Measurements from ENCODE around the gene DUSP22. TPM values are rescaled to one million over a fixed set of nuclear protein-coding genes. Genes with fewer than 3 reads are reported as not detected.

DUSP22 gene
- total RNA-seq, 2 donors from 2014 or later = 33.5 to 35.4 TPM

DNA sequence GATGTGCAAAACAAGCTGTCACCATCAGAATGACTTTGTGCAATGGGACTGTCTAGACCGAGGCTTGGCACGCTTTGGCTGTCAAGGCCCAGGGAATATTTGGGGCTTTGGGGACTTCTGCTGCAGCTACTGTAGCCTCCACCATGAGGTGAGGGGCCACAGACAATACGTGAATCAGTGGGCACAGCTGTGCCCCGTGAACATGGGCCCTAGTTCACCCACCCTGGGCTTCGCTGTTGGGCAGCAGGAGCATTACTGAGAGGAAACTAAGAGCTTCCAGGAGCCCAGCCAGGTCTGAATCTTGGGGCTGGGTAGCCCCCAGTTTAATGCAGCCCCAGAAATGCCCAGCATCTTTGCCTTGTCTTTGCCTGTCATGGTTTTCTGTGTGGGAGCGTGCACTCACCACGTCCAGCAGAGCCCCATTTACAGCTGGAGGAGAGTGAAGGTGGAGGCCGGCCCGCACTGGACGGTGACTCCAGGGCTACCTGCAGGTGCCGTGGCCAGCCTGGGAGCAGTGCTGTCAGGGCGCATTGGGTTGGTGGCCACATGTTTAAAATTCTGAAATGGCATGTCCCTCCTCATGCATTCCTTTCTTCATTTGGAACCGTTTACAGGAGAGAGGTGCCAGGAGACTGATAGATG lies 34.7 kb downstream of the DUSP22 start:
- Histone ChIP-seq H3K27me3 (ENCODE audit: control insufficient read depth, insufficient read depth, low read length, poor library complexity, severe bottlenecking) (no peaks in the 10 kb centered on the region), H3K4me1 (ENCODE audit: control insufficient read depth, insufficient read depth, low read length) (no peaks in the 10 kb centered on the region), H3K4me3 (ENCODE audit: low read length) (no peak overlapping the region), H3K9ac (ENCODE audit: extremely low read depth, low read length, poor library complexity, severe bottlenecking) (no peak overlapping the region), H3K27ac (ENCODE audit: low read depth, low read length) (no peak overlapping the region), H3K9me3 (ENCODE audit: control insufficient read depth, low read length) (no peaks in the 10 kb centered on the region), H3K36me3 (ENCODE audit: control insufficient read depth, insufficient read depth, low read length) (peaks cover 6% of the 10 kb centered on the region)
- H3K27me3 Mint-ChIP-seq (ENCODE audit: insufficient read depth) = no peaks in the 10 kb centered on the region
- DNase-seq = no peak
- H3K9me3 Mint-ChIP-seq = peaks cover 24% of the 10 kb centered on the region
- 87 to 89% methylated on average over 12 to 13 of the region's 13 CpGs for WGBS, 2 experiments (ENCODE audit: insufficient coverage in 1 of 2, insufficient read length in 1 of 2)
- no peak overlapping the region for H3K4me3 Mint-ChIP-seq
- H3K36me3 Mint-ChIP-seq (ENCODE audit: low read depth) = peaks cover 9% of the 10 kb centered on the region
- no peaks in the 10 kb centered on the region for H3K4me1 Mint-ChIP-seq
- H3K27ac Mint-ChIP-seq = no peak overlapping the region
- TF ChIP-seq, protein P1, sequence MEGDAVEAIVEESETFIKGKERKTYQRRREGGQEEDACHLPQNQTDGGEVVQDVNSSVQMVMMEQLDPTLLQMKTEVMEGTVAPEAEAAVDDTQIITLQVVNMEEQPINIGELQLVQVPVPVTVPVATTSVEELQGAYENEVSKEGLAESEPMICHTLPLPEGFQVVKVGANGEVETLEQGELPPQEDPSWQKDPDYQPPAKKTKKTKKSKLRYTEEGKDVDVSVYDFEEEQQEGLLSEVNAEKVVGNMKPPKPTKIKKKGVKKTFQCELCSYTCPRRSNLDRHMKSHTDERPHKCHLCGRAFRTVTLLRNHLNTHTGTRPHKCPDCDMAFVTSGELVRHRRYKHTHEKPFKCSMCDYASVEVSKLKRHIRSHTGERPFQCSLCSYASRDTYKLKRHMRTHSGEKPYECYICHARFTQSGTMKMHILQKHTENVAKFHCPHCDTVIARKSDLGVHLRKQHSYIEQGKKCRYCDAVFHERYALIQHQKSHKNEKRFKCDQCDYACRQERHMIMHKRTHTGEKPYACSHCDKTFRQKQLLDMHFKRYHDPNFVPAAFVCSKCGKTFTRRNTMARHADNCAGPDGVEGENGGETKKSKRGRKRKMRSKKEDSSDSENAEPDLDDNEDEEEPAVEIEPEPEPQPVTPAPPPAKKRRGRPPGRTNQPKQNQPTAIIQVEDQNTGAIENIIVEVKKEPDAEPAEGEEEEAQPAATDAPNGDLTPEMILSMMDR (conservative IDR thresholded peaks at IDR 0.05) = no peak

DNA sequence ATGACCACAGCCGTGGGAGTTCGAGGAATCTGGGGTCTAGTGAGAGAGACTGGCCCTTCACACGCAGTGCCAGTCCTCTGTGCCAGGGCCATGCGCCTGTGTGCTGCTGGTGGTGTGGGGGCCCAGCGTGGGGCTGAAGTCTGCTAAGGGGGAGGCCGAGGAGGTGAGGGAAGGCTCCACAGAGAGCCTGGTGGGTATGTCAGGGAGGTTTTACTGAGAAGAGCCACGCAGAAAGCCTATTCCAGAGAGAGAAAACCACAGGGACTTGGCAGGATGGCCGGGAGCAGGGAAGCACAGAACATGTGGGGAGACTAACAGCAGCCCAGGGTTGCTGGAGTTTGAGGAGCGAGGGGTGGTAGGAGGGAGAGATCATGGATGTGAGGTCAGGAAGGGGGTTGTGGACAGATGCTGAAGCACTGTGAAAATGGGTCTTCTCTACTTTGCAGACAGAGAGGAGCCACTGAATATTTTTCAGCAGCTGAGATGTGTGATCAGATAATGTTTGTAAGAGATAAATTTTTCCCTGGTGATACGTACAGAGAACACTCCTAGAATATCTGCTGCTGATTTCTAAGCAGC lies 35.3 kb downstream of the DUSP22 start:
- Histone ChIP-seq H3K4me1 (ENCODE audit: control insufficient read depth, insufficient read depth, low read length) (no peaks in the 10 kb centered on the region), H3K27ac (ENCODE audit: low read depth, low read length) (no peak overlapping the region), H3K27me3 (ENCODE audit: control insufficient read depth, insufficient read depth, low read length, poor library complexity, severe bottlenecking) (no peaks in the 10 kb centered on the region), H3K9me3 (ENCODE audit: control insufficient read depth, low read length) (no peaks in the 10 kb centered on the region), H3K4me3 (ENCODE audit: low read length) (no peak overlapping the region), H3K9ac (ENCODE audit: extremely low read depth, low read length, poor library complexity, severe bottlenecking) (no peak overlapping the region), H3K36me3 (ENCODE audit: control insufficient read depth, insufficient read depth, low read length) (peaks cover 6% of the 10 kb centered on the region)
- no peak overlapping the region for H3K4me3 Mint-ChIP-seq
- 75 to 80% methylated on average over 8 to 10 of the region's 10 CpGs for WGBS, 2 experiments (ENCODE audit: insufficient coverage in 1 of 2, insufficient read length in 1 of 2)
- H3K36me3 Mint-ChIP-seq (ENCODE audit: low read depth) = peaks cover 9% of the 10 kb centered on the region
- H3K9me3 Mint-ChIP-seq = peaks cover 24% of the 10 kb centered on the region
- no peak overlapping the region for H3K27ac Mint-ChIP-seq
- H3K4me1 Mint-ChIP-seq = no peaks in the 10 kb centered on the region
- no peak for DNase-seq
- H3K27me3 Mint-ChIP-seq (ENCODE audit: insufficient read depth) = no peaks in the 10 kb centered on the region
- TF ChIP-seq, protein P1 (conservative IDR thresholded peaks at IDR 0.05) = no peak

DNA sequence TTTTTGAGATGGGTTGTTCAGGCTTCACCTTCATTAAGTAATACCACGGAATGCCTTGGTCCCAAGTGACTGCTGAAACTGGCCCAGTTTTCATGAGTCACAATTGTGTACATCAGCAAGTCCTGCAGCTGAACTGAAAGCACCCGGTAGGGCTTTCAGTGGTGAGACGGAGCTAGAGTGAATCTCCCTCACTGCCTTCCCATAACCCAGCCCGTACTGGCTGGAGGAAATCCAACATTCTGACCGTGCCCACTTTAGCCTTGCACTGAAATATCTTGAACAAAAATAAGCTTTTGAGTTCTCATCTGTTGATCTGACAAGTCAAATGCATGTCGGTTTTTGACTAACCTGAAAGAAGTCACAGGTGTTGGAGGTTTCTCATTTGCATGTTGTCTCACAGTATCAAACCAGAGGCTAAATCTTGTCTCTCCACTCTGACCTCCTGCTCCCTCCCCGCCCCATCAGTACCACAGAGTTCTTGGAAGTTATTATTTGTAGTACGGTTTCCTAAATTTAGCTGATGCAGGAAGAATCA lies 35.9 kb downstream of the DUSP22 start:
- Mint-ChIP-seq H3K4me3 (no peak overlapping the region), H3K27ac (no peak overlapping the region), H3K4me1 (no peaks in the 10 kb centered on the region), H3K27me3 (ENCODE audit: insufficient read depth) (no peaks in the 10 kb centered on the region), H3K36me3 (ENCODE audit: low read depth) (peaks cover 9% of the 10 kb centered on the region), H3K9me3 (peaks cover 24% of the 10 kb centered on the region)
- Histone ChIP-seq H3K27ac (ENCODE audit: low read depth, low read length) (no peak overlapping the region), H3K4me1 (ENCODE audit: control insufficient read depth, insufficient read depth, low read length) (no peaks in the 10 kb centered on the region), H3K27me3 (ENCODE audit: control insufficient read depth, insufficient read depth, low read length, poor library complexity, severe bottlenecking) (no peaks in the 10 kb centered on the region), H3K9me3 (ENCODE audit: control insufficient read depth, low read length) (no peaks in the 10 kb centered on the region), H3K4me3 (ENCODE audit: low read length) (no peak overlapping the region), H3K9ac (ENCODE audit: extremely low read depth, low read length, poor library complexity, severe bottlenecking) (no peak overlapping the region), H3K36me3 (ENCODE audit: control insufficient read depth, insufficient read depth, low read length) (peaks cover 6% of the 10 kb centered on the region)
- TF ChIP-seq, protein P1 (conservative IDR thresholded peaks at IDR 0.05) = no peak
- WGBS, 2 experiments (ENCODE audit: insufficient coverage in 1 of 2, insufficient read length in 1 of 2) = 78 to 85% methylated on average over 6 to 8 of the region's 8 CpGs
- DNase-seq = no peak
